Hematopoietic multipotent progenitor cell treated with erythropoietin and hydrocortisone succinate and interleukin-3 and kit ligand, for 17 days (in vitro differentiated cells): ENCODE results near the gene C6orf58.
"Not testable (repeated sequence)": the region's sequence is repeated elsewhere in the genome, so short reads cannot be mapped to it uniquely, and the experiment has no call there.

Experiments
- DNase-seq: peaks from one replicate; pipeline ENCODE4 v3.0.0-alpha.2; 2015; ENCODE audit warnings: low spot score

C6orf58 gene

DNA sequence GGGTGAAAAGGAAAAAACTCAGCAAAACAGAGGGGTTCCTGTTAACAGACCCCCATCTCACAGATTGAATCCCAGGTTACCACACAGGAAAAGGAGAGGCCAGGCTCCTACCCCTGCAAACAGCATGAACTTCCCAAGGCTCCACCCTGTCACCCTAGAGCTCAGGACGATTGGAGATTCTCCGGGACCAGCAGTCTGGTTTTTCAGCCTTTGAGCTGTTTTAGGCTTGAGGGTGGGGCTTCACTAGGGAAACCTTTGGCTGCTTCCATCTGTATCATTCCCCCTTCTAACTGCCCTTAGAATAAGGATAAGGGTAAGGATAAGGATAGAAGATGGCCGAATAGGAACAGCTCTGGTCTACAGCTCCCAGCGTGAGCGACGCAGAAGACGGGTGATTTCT, 16.0 kb downstream of the C6orf58 start:
- no peak for DNase-seq

DNA sequence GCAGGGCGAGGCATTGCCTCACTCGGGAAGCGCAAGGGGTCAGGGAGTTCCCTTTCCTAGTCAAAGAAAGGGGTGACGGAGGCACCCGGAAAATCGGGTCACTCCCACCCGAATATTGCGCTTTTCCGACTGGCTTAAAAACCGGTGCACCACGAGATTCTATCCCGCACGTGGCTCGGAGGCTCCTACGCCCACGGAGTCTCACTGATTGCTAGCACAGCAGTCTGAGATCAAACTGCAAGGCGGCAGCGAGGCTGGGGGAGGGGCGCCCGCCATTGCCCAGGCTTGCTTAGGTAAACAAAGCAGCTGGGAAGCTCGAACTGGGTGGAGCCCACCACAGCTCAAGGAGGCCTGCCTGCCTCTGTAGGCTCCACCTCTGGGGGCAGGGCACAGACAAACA, 16.5 kb downstream of the C6orf58 start:
- DNase-seq: not testable (repeated sequence)

- DNase-seq: no peak
Observed at GRCh38 chr6:127606131-127606562, 29.2 kb downstream of the C6orf58 start.

GRCh38 chr6:127608554-127609270, 31.7 kb downstream of the C6orf58 start:
- no peak for DNase-seq

DNA sequence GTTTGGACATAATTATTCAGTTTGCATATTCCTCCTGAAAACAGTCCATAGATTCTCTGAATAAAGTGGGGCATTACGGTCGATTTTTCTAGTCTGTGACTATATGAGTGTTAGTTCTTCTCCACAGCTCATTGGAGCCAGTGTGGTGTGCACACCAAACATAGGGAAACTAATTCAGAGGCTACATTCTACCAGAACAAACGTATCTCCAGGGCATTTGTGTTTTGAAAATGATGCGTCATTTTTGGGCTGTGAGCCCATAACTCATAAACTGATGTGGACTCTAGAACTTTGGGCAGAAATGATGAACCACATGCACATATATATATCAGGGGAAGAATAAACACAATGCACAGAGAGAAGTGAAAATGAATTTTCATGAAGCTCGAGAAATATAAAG, 41.8 kb downstream of the C6orf58 start:
- no peak for DNase-seq

GRCh38 chr6:127630800-127631199, 53.8 kb downstream of the C6orf58 start:
- no peak for DNase-seq

DNA sequence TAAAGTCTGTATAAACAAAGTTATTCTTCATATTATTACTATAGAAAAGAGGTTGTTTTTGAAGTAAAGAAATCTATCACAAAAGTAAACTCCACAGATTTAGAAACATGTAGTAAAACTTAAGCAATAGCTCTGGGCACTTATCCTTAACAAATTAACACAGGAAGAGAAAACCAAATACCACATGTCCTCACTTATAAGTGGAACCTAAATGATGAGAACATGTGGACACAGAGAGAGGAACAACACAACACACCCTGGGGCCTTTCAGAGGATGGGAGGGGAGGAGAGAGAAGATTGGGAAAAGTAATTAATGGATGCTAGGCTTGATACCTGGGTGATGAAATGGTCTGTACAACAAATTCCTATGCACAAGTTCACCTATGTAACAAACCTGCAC, 57.2 kb downstream of the C6orf58 start:
- DNase-seq: no peak

DNA sequence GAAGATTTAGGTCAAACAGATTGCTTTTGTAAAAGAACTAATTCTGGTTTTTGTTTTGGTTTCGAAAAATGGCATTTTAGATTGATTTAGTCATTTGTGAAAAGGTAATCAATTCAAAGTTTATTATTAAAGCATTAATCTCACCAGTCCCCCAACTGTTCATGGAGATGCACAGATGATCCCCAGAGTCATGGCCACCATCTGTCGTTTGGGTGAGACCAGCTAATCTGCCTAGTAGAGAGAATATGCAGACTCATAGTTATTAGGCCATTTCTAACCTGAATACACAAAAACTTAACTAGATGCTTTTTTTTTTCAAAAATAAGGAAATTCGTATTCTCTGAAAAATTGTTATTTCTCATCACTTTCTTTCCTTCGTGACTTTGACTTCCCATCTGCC, 58.1 kb downstream of the C6orf58 start:
- no peak for DNase-seq

DNA sequence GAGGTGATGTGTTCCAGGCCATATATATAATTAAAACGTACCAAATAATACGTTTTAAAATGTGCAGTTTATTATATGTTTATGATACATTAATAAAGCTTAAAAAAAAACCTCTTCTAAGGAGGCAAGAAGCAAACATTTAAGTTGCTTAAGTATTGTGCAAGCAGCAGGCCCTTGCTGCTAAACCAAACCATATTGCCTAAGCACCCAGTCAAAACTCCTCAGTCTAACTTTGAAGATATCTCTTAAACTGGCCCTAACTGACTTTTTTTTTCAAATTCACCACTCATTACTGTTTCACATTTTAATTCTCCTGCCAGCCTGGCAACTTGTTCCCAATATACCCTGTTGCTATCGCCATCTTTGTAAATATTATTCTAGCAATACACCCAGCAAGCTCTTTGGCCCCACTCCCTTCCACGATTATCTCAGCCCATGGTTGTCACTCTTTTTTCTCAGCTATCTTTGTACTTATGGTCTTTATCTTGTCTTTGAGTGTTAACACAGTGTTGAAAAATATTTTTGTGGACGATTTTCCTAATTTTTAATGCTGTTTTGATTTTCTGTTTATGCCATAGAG, 60.9 kb downstream of the C6orf58 start:
- DNase-seq: no peak
